HEK293T (cell line): ENCODE results near the gene PTCRA.

Source experiments
- CTCF ChIA-PET: fragments of 350-600 bp; formaldehyde crosslinking; extraction: SDS; loops from one replicate; lab custom pipeline; 2021; ENCODE audit warnings: antibody characterized with exemption, inconsistent platforms; lab: Yijun Ruan, JAX
- POLR2A ChIA-PET: fragments of 350-600 bp; formaldehyde crosslinking; extraction: SDS; loops from one replicate; lab custom pipeline; 2020; ENCODE audit warnings: antibody characterized with exemption, inconsistent platforms; lab: Yijun Ruan, JAX
- DNase-seq: peaks from one replicate; pipeline ENCODE4 v3.0.0; 2012; ENCODE audit warnings: mixed read lengths; ENCODE audit errors: extremely low spot score
- ARNT ChIP-seq: fragments of 450-650 bp; IDR thresholded peaks from 2 replicates; pipeline ENCODE4 v1.6.1; 2017; ENCODE audit warnings: mild to moderate bottlenecking
- BHLHE40 ChIP-seq: fragments of 450-650 bp; IDR thresholded peaks from 2 replicates; pipeline ENCODE4 v1.6.1; 2016; ENCODE audit warnings: mild to moderate bottlenecking, moderate library complexity, borderline replicate concordance
- CTBP1 ChIP-seq: fragments of 450-650 bp; IDR thresholded peaks from 2 replicates; pipeline ENCODE4 v1.6.1; 2016; ENCODE audit warnings: borderline replicate concordance
- ELF4 ChIP-seq: fragments of 450-650 bp; IDR thresholded peaks from 2 replicates; pipeline ENCODE4 v1.6.1; 2017; ENCODE audit warnings: antibody characterized with exemption
- FOXA1 ChIP-seq: fragments of 450-650 bp; IDR thresholded peaks from 2 replicates; pipeline ENCODE4 v1.6.1; 2016; ENCODE audit warnings: mild to moderate bottlenecking
- FOXK2 ChIP-seq: fragments of 450-650 bp; IDR thresholded peaks from 2 replicates; pipeline ENCODE4 v1.6.1; 2016; ENCODE audit warnings: mild to moderate bottlenecking
- FOXM1 ChIP-seq: fragments of 450-650 bp; IDR thresholded peaks from 2 replicates; pipeline ENCODE4 v1.6.1; 2017; ENCODE audit warnings: mild to moderate bottlenecking, borderline replicate concordance
- HDGF ChIP-seq: fragments of 450-650 bp; IDR thresholded peaks from 2 replicates; pipeline ENCODE4 v1.6.1; 2017; ENCODE audit warnings: antibody characterized with exemption, borderline replicate concordance
- L3MBTL2 ChIP-seq: fragments of 450-650 bp; conservative IDR thresholded peaks from 2 replicates; pipeline ENCODE4 v1.6.1; 2016; ENCODE audit warnings: mild to moderate bottlenecking
- LEF1 ChIP-seq: fragments of 450-650 bp; IDR thresholded peaks from 2 replicates; pipeline ENCODE4 v1.6.1; 2017; ENCODE audit warnings: mild to moderate bottlenecking, borderline replicate concordance
- NFRKB ChIP-seq: fragments of 450-650 bp; IDR thresholded peaks from 2 replicates; pipeline ENCODE4 v1.6.1; 2016; ENCODE audit warnings: mild to moderate bottlenecking, moderate library complexity
- SP1 ChIP-seq: fragments of 450-650 bp; IDR thresholded peaks from 2 replicates; pipeline ENCODE4 v1.6.1; 2017
- SUZ12 ChIP-seq: fragments of 450-650 bp; IDR thresholded peaks from 2 replicates; pipeline ENCODE4 v1.6.1; 2016; ENCODE audit warnings: mild to moderate bottlenecking
- TARDBP ChIP-seq: fragments of 450-650 bp; IDR thresholded peaks from 2 replicates; pipeline ENCODE4 v1.6.1; 2016
- ZNF384 ChIP-seq: fragments of 450-650 bp; IDR thresholded peaks from 2 replicates; pipeline ENCODE4 v1.6.1; 2016
- TF ChIP-seq, protein P1 (sequence below): fragments of 450-650 bp; IDR thresholded peaks from 2 replicates; pipeline ENCODE4 v1.6.1; 2016

PTCRA gene

DNA sequence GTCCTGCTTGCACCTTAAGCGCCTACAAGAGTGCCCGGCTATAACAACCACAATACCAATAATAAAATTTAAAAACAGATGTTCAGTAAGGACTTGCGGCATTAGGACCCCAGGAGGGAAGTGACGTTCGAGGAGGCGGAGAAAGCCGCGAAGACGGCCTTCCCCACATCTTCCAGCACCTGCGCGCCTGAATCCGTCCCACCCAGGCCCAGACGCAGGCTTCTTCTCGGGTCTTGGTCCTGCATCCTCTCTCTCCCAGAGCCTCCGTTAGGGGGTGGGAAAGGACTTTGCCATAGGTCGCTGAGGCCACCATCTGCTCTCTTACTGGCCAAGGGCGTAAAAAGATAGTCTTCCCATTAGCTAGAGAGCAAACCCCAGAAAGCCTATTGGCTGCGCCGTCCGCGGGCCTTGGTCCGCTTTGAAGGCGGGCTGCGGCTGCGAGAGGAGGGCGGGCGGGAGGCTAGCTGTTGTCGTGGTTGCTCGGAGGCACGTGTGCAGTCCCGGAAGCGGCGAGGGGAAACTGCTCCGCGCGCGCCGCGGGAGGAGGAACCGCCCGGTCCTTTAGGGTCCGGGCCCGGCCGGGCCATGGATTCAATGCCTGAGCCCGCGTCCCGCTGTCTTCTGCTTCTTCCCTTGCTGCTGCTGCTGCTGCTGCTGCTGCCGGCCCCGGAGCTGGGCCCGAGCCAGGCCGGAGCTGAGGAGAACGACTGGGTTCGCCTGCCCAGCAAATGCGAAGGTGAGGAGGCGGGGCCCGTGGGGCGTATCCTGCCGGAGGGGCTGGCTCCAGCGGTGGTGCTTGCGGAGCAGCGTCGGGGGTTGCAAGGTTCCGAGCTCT is 13.3 kb downstream of the PTCRA start, which contains the start of gene CNPY3:
Gene CNPY3 (plus strand): TSS at position 495 of the 835 bp plus-strand sequence. CDS start 91 bp downstream, at position 586.
- ChIA-PET POLR2A (interaction anchor here (0.6 to 3.4 kb wide), 44 partner anchors 9 to 1317 kb away, joined by 3 to 47 read pairs (median 4); partner anchors contain the start of genes CUL7, DNPH1, HSP90AB1 and KLC4), CTCF (interaction anchor here (0.6 to 0.8 kb wide), 4 partner anchors 25 to 275 kb away, joined by 3 to 4 read pairs (median 3); no protein-coding TSS in a partner anchor)
- DNase-seq, result peak; percentile 90
- TF ChIP-seq CTBP1 (no peak), ZNF384 (no peak), ARNT (no peak), TARDBP (no peak), ELF4 (peak; percentile 81), L3MBTL2 (peak; percentile 98)

DNA sequence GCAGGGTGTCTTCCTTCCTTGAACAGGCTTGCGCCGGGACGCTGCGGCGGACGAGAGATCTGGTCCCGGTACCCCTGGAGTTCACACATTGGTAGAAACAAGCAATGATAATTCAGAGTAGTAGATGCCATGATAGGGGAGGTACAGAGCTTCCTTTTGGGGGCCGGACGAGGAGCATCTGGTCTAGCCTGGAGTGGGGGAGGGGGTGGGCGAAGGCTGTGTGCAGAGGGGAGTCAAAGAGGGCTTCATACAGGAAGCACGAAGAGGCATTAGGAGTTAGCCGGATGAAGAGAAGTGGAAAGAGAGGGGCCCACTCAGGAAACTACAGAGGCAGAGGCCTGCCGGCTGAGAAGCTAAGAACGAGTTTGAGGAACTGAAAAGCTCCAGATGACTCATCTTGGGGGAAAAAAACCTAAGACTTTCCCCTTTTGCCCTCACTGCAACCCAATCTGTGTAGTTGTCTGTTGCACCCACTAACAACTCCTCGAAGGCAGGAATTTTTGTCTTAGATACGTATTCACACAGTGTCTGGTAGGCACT is 14.0 kb downstream of the PTCRA start:
- DNase-seq, result no peak
- CTCF ChIA-PET, result interaction anchor here (0.7 to 0.8 kb wide), 3 partner anchors 26 to 274 kb away, joined by 3 to 4 read pairs (median 3); no protein-coding TSS in a partner anchor
- POLR2A ChIA-PET, result interaction anchor here (0.6 to 3.4 kb wide), 40 partner anchors 9 to 1316 kb away, joined by 3 to 47 read pairs (median 5); partner anchors contain the start of genes CUL7, DNPH1, HSP90AB1 and KLC4
- no peak for TF ChIP-seq FOXA1
- TF ChIP-seq ARNT, result no peak
- TF ChIP-seq TARDBP, result no peak
- no peak for TF ChIP-seq BHLHE40
- no peak for TF ChIP-seq ELF4
- TF ChIP-seq ZNF384, result no peak
- TF ChIP-seq L3MBTL2, result no peak
- no peak for TF ChIP-seq SP1
- TF ChIP-seq FOXM1, result no peak
- no peak for TF ChIP-seq SUZ12
- no peak for TF ChIP-seq LEF1
- TF ChIP-seq, protein P1, sequence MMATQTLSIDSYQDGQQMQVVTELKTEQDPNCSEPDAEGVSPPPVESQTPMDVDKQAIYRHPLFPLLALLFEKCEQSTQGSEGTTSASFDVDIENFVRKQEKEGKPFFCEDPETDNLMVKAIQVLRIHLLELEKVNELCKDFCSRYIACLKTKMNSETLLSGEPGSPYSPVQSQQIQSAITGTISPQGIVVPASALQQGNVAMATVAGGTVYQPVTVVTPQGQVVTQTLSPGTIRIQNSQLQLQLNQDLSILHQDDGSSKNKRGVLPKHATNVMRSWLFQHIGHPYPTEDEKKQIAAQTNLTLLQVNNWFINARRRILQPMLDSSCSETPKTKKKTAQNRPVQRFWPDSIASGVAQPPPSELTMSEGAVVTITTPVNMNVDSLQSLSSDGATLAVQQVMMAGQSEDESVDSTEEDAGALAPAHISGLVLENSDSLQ, result no peak
- TF ChIP-seq NFRKB, result no peak
- no peak for TF ChIP-seq HDGF

DNA sequence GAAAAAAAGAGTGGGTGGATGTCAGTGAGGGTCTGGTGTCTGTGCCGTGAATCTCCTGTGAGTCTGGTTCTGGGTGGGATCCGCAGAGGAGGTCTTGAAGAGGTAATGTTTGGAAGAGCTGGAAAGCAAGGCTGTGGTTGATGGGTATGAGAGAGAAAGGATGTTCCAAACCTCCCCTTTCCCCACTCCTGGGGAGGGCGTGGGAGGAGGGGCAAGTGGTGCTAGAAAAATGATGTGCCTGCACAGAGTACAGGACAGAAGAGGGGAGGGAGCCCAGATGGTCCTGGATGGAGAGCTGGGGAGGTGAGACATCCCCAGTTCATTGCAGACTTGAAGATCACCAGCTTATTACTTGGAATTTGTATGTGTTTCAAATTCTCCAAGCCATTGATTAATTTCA is 16.6 kb downstream of the PTCRA start:
- no peak for DNase-seq
- TF ChIP-seq NFRKB (no peak), TARDBP (no peak), LEF1 (no peak)
- CTCF ChIA-PET, result no interaction called here
- POLR2A ChIA-PET, result interaction anchor here (1.5 kb wide), 1 partner anchor 52 kb away, joined by 3 read pairs; the partner anchor contains the start of gene PPP2R5D

DNA sequence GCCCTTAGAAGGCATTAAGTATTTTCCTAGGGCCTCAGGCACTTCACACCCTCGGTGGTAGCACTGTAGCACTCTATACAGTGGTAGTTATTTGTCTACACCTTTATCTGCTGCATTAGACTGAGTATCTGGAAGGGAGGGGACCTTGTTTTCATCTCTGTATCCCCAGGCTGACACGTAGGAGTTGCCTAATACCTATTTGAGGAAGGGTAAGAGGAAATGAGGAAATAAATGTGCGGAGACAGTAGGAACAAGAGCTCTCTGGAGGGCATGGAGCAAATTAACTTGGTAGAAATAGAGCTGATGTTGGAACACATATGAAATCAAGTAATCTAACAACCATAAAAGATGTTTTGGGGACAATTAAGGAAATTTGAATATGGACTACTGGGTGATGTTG is 17.4 kb downstream of the PTCRA start:
- TF ChIP-seq NFRKB, result no peak
- no peak for TF ChIP-seq FOXM1
- TF ChIP-seq HDGF, result no peak
- TF ChIP-seq, protein P1, result no peak
- TF ChIP-seq FOXK2, result no peak
- no peak for TF ChIP-seq SP1
- no peak for TF ChIP-seq ARNT
- no peak for TF ChIP-seq L3MBTL2
- TF ChIP-seq FOXA1, result no peak
- TF ChIP-seq ZNF384, result no peak
- no peak for TF ChIP-seq LEF1
- TF ChIP-seq TARDBP, result no peak
- no peak for TF ChIP-seq ELF4
- no peak for TF ChIP-seq BHLHE40
- ChIA-PET POLR2A (interaction anchor here (1.5 kb wide), 1 partner anchor 51 kb away, joined by 3 read pairs; the partner anchor contains the start of gene PPP2R5D), CTCF (no interaction called here)
- DNase-seq, result no peak

DNA sequence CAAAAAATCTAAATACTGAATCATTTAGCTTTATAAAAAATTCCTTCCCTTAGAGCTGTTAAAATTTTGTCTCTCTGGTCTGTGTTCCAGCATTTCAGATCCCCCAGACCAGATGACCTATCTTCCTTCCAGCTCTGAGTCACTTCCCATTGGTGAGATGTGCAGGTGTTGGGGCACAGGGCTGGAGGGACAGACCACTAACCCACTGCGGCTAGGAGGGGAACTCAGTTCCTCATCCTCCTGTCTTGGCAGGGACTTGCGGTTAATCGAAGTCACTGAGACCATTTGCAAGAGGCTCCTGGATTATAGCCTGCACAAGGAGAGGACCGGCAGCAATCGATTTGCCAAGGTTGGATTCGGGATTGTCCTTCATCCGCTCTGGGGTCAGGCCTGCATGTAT is 19.5 kb downstream of the PTCRA start:
- POLR2A ChIA-PET, result no interaction called here

DNA sequence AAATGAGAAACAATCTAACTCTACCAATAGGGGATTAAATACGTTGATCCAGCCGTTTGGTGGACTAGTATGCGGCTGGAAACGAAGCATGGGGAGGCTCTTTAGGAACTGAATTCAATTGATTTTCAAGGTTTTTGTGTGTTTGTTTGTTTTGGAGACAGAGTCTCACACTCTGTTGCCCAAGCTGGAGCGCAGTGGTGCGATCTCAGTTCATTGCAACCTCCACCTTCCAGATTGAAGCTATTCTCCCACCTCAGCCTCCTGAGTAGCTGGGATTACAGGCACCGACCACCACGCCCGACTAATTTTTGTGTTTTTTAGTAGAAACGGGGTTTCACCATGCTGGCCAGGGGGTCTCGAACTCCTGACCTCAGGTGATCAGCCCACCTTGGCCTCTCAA is 20.5 kb downstream of the PTCRA start:
- TF ChIP-seq ZNF384 (no peak), SUZ12 (no peak), BHLHE40 (no peak), SP1 (no peak), CTBP1 (no peak), L3MBTL2 (no peak), HDGF (no peak), TARDBP (no peak), ELF4 (no peak), FOXA1 (no peak), NFRKB (no peak), LEF1 (no peak), FOXM1 (no peak), ARNT (no peak), FOXK2 (no peak)
- TF ChIP-seq, protein P1, result no peak
- no peak for DNase-seq
- POLR2A ChIA-PET, result no interaction called here
- CTCF ChIA-PET, result no interaction called here

More for the DNA sequence above, 19.5 kb downstream of the PTCRA start:
- no peak for TF ChIP-seq NFRKB
- TF ChIP-seq ZNF384, result no peak
- TF ChIP-seq ELF4, result no peak
- TF ChIP-seq FOXK2, result no peak
- TF ChIP-seq LEF1, result no peak
- TF ChIP-seq L3MBTL2, result no peak
- TF ChIP-seq SUZ12, result no peak
- no peak for DNase-seq
- CTCF ChIA-PET, result no interaction called here
